ENCODE measurements around the gene PATL2.
"Not testable (repeated sequence)": the region's sequence is repeated elsewhere in the genome, so short reads cannot be mapped to it uniquely, and the experiment has no call there.

The PATL2 gene

DNA sequence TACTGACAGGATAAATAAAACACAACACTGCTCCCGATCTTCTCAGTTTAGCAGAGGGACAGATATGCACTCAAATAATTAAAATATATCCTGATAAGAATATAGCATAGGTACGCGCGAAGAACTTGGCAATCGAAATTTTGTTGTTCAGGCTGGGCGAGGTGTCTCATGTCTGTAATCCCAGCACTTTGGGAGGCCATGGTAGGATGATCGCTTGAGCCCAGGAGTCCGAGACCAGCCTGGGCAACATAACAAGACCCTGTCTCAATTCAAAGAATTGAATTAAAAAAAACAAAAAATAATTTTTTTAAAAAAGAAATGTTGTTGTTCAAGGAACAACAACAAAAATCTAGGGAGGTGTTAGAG is 7.8 kb upstream of the PATL2 start:
- DNase-seq, result no peak

- DNase-seq, result no peak
Observed at GRCh38 chr15:44718180-44718926, 7.2 kb upstream of the PATL2 start.

- DNase-seq, result no peak
Observed at GRCh38 chr15:44716983-44717602, 6.0 kb upstream of the PATL2 start.

- DNase-seq, result no peak
Observed at GRCh38 chr15:44715797-44716334, 4.7 kb upstream of the PATL2 start.

GRCh38 chr15:44715142-44715796 is 4.1 kb upstream of the PATL2 start:
- no peak for DNase-seq

DNA sequence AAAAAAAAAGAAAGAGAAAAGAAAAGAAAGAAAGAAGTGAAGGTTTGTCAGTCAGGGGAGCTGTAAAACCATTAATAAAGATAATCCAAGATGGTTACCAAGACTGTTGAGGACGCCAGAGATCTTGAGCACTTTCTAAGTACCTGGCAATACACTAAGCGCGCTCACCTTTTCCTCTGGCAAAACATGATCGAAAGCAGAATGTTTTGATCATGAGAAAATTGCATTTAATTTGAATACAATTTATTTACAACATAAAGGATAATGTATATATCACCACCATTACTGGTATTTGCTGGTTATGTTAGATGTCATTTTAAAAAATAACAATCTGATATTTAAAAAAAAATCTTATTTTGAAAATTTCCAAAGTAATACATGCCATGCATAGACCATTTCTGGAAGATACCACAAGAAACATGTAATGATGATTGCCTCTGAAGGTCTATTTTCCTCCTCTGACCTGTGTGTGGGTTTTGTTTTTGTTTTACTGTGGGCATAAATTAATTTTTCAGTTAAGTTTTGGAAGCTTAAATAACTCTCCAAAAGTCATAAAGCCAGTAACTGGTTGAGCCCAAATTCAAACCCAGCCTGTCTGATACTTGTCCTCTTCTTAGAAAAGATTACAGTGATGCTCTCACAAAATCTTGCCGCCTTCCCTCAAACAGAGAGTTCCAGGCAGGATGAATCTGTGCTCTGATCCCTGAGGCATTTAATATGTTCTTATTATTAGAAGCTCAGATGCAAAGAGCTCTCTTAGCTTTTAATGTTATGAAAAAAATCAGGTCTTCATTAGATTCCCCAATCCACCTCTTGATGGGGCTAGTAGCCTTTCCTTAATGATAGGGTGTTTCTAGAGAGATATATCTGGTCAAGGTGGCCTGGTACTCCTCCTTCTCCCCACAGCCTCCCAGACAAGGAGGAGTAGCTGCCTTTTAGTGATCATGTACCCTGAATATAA is 2.2 kb upstream of the PATL2 start:
- DNase-seq, result no peak

GRCh38 chr15:44712346-44713005 is 1.4 kb upstream of the PATL2 start:
- DNase-seq, result peak; percentile 72

GRCh38 chr15:44711743-44712345 is 721 bp upstream of the PATL2 start:
- DNase-seq, result no peak

DNA sequence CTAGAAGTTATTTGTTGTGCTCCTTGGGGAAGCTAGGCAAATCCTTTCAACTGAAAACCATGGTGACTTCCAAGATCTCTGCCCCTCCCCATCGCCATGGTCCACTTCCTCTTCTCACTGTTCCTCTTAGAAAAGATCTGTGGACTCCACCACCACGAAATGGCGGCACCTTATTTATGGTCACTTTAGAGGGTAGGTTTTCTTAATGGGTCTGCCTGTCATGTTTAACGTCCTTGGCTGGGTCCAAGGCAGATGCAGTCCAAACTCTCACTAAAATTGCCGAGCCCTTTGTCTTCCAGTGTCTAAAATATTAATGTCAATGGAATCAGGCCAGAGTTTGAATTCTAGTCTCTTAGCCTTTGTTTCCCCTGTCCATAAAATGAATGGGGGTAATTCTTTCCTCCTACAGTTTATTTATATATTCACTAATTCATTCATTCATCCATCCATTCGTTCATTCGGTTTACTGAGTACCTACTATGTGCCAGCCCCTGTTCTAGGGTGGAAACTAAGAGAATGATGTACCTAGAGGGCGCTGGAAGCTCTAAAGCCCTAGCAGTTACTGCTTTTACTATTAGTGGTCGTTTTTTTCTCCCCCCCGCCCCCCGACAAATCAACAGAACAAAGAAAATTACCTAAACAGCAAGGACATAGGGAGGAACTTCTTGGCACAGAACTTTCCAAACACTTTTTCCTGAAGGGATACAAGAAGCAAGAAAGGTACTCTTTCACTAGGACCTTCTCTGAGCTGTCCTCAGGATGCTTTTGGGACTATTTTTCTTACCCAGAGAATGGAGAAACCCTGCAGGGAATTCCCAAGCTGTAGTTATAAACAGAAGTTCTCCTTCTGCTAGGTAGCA is 657 bp downstream of the PATL2 start:
- DNase-seq, result no peak

GRCh38 chr15:44706946-44707636 is 4.0 kb downstream of the PATL2 start:
- no peak for DNase-seq

- no peak for DNase-seq
Observed at GRCh38 chr15:44706401-44706800, 4.7 kb downstream of the PATL2 start.

- no peak for DNase-seq
Observed at GRCh38 chr15:44705986-44706385, 5.1 kb downstream of the PATL2 start.

DNA sequence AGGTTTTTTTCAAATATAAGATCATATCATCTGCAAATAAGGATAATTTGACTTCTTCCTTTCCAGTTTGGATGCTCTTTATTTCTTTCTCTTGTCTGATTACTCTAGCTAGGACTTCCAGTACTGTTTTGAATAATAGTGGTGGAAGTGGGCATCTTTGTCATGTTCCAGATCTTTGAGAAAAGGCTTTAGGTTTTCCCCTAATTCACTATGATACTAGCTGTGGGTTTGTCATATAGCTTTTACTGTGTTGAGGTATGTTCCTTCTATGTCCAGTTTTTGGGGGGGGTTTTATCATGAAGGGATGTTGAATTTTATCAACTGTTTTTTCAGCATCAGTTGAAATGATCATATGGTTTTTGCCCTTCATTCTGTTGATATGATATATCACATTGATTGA is 10.4 kb downstream of the PATL2 start:
- DNase-seq, result not testable (repeated sequence)

DNA sequence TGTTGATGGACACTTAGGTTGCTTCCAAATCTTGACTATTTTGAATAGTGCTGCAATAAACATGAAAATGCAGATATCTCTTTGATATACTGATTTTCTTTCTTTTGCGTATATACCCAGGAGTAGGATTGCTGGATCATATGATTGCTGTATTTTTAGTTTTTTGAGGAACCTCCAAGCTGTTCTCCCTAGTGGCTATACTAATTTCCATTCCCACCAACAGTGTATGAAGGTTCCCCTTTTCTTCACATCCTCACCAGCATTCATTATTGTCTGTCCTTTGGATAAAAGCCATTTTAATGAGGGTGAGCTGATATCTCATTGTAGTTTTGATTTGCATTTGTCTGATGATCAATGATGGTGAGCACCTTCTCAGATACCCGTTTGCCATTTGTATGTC is 12.5 kb downstream of the PATL2 start:
- no peak for DNase-seq

- no peak for DNase-seq
Observed at GRCh38 chr15:44697014-44697413, 14.1 kb downstream of the PATL2 start.

GRCh38 chr15:44695294-44695693 is 15.8 kb downstream of the PATL2 start:
- no peak for DNase-seq

DNA sequence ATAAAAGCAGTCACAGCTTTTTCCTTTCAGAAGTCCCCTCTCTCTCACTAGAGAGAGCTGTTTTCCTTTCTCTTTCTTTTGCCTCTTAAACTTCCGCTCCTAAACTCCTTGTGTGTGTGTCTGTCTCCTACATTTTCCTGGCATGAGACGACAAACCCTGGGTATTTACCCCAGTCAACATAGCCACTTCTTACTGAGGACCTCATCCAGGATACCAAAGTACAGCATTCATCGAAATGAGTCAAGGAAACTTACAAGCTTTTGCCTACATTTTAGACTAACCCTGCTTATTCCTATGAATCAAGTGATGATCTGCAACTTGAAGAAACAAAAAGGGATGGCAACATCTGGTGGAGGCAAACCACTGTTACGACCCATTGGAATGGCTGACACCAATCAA is 16.7 kb downstream of the PATL2 start:
- no peak for DNase-seq

- no peak for DNase-seq
Observed at GRCh38 chr15:44692659-44693058, 18.5 kb downstream of the PATL2 start.

- DNase-seq, result not testable (repeated sequence)
Observed at GRCh38 chr15:44690245-44690644, 20.9 kb downstream of the PATL2 start.

GRCh38 chr15:44689318-44689717 is 21.8 kb downstream of the PATL2 start:
- not testable (repeated sequence) for DNase-seq

All from NCI-H2029 (cell line).